WERI-Rb-1 (cell line): ENCODE measurements around the gene RERE.
"Not testable (repeated sequence)": the region's sequence is repeated elsewhere in the genome, so short reads cannot be mapped to it uniquely, and the experiment has no call there.

Experiments
- DNase-seq: peaks from one replicate; pipeline ENCODE4 v3.0.0-alpha.2; 2020
- H3K27ac ChIP-seq: fragments of 250-450 bp; sonication (Bioruptor Pico); 2 replicates; pipeline ENCODE4 v1.5.1; 2020; ENCODE audit warnings: mild to moderate bottlenecking, moderate library complexity
- H3K27me3 ChIP-seq: fragments of 250-450 bp; sonication (Bioruptor Pico); 2 replicates; pipeline ENCODE4 v1.5.1; 2021; ENCODE audit warnings: mild to moderate bottlenecking, low read depth, moderate library complexity; ENCODE audit not compliant: insufficient read depth, severe bottlenecking
- H3K36me3 ChIP-seq: fragments of 250-450 bp; sonication (Bioruptor Pico); 2 replicates; pipeline ENCODE4 v1.5.1; 2020; ENCODE audit warnings: mild to moderate bottlenecking, moderate library complexity
- H3K4me3 ChIP-seq: 2 replicates; pipeline ENCODE4 v1.5.1; 2011; ENCODE audit warnings: low read depth, mild to moderate bottlenecking, control low read depth, low read length
- H3K9me3 ChIP-seq: fragments of 250-450 bp; sonication (Bioruptor Pico); 2 replicates; pipeline ENCODE4 v1.5.1; 2021; ENCODE audit warnings: mild to moderate bottlenecking, moderate library complexity; ENCODE audit not compliant: severe bottlenecking
- TF ChIP-seq, protein P1 (sequence below): IDR thresholded peaks from 2 replicates; pipeline ENCODE4 v1.5.1; 2011; ENCODE audit warnings: low read depth, mild to moderate bottlenecking, control low read depth, inconsistent platforms, low read length

Gene RERE

DNA sequence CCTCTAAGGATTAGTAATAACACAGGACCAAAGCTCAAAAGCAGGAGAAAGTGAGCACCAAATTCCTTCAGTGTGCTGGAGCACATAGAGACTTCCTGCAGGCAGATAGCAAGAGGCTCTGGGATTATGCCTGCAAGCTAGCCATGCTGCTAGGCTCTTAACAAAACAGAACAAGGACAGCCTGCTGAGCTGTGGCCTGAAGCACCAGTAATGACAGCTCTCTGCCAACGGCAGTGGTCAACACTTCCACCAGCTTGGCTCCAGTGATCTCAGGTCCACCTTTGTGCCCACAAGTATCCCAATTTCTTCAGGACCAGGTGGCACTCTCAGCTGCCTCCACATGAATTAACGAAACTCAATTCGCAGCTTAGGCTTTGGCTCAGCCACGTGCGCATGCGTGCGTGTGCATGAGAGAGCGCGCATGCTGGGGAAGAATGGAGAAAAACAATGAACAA is 435.4 kb downstream of the RERE start:
- Histone ChIP-seq H3K27me3 (no peaks in the 10 kb centered on the region), H3K4me3 (no peak overlapping the region), H3K27ac (no peak overlapping the region), H3K9me3 (no peaks in the 10 kb centered on the region), H3K36me3 (peaks cover 63% of the 10 kb centered on the region)
- no peak for DNase-seq
- TF ChIP-seq, protein P1, sequence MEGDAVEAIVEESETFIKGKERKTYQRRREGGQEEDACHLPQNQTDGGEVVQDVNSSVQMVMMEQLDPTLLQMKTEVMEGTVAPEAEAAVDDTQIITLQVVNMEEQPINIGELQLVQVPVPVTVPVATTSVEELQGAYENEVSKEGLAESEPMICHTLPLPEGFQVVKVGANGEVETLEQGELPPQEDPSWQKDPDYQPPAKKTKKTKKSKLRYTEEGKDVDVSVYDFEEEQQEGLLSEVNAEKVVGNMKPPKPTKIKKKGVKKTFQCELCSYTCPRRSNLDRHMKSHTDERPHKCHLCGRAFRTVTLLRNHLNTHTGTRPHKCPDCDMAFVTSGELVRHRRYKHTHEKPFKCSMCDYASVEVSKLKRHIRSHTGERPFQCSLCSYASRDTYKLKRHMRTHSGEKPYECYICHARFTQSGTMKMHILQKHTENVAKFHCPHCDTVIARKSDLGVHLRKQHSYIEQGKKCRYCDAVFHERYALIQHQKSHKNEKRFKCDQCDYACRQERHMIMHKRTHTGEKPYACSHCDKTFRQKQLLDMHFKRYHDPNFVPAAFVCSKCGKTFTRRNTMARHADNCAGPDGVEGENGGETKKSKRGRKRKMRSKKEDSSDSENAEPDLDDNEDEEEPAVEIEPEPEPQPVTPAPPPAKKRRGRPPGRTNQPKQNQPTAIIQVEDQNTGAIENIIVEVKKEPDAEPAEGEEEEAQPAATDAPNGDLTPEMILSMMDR: no peak

DNA sequence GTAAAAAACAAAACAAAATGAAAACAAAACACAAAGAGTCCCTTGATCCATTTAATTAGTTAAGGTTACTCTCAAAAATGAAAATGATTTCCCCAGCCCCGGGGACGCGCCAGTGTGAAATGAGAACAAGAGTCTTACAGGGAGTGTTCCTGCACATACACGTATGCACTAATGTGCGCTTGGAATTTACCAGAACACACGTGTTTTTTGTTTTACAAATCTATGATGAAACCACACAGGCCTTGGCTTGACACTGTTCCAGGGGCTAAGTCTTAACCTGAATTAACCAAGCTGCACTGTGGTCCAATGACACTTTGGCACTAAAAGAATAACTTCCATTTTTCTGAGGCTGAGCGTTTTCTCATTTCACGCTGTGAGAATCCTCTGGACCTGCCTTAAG is 435.8 kb downstream of the RERE start:
- Histone ChIP-seq H3K4me3 (no peak overlapping the region), H3K36me3 (peaks cover 63% of the 10 kb centered on the region), H3K9me3 (no peaks in the 10 kb centered on the region), H3K27ac (no peak overlapping the region), H3K27me3 (no peaks in the 10 kb centered on the region)
- no peak for DNase-seq
- TF ChIP-seq, protein P1: no peak

DNA sequence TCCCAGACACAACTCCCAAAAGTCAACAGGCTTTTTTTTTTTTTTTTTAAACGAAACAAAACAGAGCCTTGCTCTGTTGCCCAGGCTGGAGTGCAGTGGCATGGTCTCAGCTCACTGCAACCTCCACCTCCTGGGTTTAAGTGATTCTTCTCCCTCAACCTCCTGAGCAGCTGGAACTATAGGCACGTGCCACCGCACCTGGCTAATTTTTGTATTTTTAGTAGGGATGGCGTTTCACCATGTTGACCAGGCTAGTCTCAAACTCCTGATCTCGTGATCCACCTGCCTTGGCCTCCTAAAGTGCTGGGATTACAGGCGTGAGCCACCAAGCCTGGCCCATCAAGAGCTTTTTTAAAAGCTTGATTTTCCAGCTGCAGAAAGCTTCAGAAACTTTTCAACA is 437.1 kb downstream of the RERE start:
- not testable (repeated sequence) for H3K9me3 ChIP-seq, H3K27me3 ChIP-seq, H3K27ac ChIP-seq, H3K4me3 ChIP-seq, DNase-seq
- H3K36me3 ChIP-seq: peaks cover 62% of the 10 kb centered on the region

DNA sequence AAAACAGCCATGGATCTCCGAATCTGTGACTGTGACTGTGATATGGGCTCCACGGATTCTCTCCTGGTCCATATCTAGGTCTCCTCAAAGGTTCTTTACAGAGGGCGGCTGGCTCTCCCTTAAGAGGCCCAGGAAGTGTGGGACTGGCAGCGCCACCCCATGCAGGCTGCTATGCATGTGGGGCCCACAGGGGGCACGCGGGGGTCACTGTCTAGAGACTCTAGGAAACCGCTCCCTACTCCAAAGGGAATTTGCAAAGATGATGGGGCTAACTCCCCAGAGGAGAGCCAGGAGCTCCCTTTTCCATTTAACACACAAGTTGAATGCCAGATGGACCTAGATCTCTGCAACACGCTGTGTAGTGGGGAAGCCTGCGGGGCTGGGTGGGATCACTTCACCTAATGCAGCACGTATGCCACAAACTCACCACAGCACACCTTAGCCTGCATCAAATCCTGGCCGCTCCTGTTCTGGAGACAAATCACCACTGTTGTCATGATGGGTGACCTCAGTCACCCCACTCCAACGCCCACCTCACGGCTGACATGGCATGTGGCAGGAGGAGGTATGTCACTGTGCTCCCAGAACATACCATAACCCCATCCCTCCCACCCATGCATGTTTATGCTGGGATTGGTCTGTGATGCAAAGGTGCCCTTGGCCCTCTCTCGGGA is 437.8 kb downstream of the RERE start:
- TF ChIP-seq, protein P1: no peak

DNA sequence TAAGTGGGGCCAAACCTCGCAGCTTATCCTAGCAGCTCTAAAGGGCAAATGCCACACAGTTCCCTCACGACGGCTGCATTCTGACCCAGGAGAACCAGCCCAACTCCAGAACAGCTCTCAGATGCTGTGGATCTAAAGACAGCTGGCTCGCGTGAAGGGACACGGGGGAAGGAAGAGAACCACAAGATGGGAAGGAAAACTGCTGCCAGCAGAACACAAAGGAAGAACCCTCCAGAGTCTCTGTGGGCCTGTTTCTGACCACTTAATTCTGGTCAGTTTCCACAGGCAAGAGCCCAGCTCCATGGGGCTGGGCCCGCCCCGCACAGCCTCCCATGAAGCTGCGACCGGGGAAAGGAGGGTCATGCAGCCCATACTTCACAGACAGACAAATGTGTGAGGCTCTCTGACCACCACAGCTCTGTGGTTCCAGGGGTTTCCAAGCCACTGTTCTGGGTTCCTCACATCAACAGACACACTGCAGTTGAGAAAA is 438.4 kb downstream of the RERE start:
- TF ChIP-seq, protein P1: no peak
- peaks cover 52% of the 10 kb centered on the region for H3K36me3 ChIP-seq

More for the DNA sequence above, 437.8 kb downstream of the RERE start:
- Histone ChIP-seq H3K27me3 (no peaks in the 10 kb centered on the region), H3K36me3 (peaks cover 55% of the 10 kb centered on the region), H3K9me3 (no peaks in the 10 kb centered on the region), H3K27ac (no peak overlapping the region; the same call in 1 of the 2 replicates), H3K4me3 (no peak overlapping the region)
- no peak for DNase-seq

DNA sequence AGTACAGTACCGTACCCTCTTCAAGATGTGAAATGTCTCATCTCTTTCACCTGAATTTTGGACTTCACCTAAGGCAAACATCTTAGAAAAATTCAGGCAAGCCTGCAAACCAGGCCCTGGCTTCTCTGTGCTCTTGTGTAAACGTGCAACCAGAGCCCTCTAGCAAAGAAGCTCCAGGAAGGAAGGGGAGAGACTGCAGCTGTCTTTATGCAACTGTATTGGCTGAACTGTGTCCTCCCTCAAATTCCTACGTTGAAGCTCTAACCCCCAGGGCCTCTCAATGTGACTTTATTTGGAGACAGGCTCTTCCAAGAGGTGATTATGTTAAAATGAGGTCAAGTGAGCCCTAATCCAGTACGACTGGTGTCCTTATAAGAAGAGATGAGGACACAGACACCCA is 439.3 kb downstream of the RERE start:
- Histone ChIP-seq H3K27ac (peak overlapping the region; percentile 32; the same call in 1 of the 2 replicates), H3K36me3 (peaks cover 44% of the 10 kb centered on the region), H3K4me3 (no peak overlapping the region), H3K27me3 (no peaks in the 10 kb centered on the region), H3K9me3 (no peaks in the 10 kb centered on the region)
- DNase-seq: no peak
- TF ChIP-seq, protein P1: no peak

More for the DNA sequence above, 438.4 kb downstream of the RERE start:
- H3K27ac ChIP-seq: peak overlapping the region; percentile 2
- no peak for DNase-seq
- no peaks in the 10 kb centered on the region for H3K9me3 ChIP-seq
- no peak overlapping the region for H3K4me3 ChIP-seq
- no peaks in the 10 kb centered on the region for H3K27me3 ChIP-seq
